Testis (tissue), 2 donors: Measurements from ENCODE around the gene ABHD16A.

Experiments
- CTCF ChIP-seq, 3 experiments: fragments of 450-650 bp in 2 of 3; fragments of 200-600 bp in 1 of 3; sonication (generic) in 1 of 3; IDR thresholded peaks; one replicate each; pipeline ENCODE4 v1.5.1; 2016 to 2019; ENCODE audit warnings: antibody characterized with exemption in 3 of 3, mild to moderate bottlenecking in 2 of 3, moderate library complexity in 1 of 3
- POLR2A ChIP-seq: fragments of 450-650 bp; IDR thresholded peaks from one replicate; pipeline ENCODE4 v1.6.1; 2017; ENCODE audit warnings: antibody characterized with exemption, mild to moderate bottlenecking, moderate library complexity

GRCh38 chr6:31729515-31729978 lies 26.4 kb upstream of the ABHD16A start:
- TF ChIP-seq POLR2A (no peak), CTCF (IDR thresholded peaks at IDR 0.05) (peak; percentile 2 to 72 (median 51))
